HPDE6-E6E7 (cell line): ENCODE data around the gene TJP1.
"Not testable (repeated sequence)": the region's sequence is repeated elsewhere in the genome, so short reads cannot be mapped to it uniquely, and the experiment has no call there.

Experiments used
- DNase-seq: peaks from one replicate; pipeline ENCODE4 v3.0.0; 2011; ENCODE audit warnings: missing footprints; ENCODE audit errors: extremely low spot score

The TJP1 gene

DNA sequence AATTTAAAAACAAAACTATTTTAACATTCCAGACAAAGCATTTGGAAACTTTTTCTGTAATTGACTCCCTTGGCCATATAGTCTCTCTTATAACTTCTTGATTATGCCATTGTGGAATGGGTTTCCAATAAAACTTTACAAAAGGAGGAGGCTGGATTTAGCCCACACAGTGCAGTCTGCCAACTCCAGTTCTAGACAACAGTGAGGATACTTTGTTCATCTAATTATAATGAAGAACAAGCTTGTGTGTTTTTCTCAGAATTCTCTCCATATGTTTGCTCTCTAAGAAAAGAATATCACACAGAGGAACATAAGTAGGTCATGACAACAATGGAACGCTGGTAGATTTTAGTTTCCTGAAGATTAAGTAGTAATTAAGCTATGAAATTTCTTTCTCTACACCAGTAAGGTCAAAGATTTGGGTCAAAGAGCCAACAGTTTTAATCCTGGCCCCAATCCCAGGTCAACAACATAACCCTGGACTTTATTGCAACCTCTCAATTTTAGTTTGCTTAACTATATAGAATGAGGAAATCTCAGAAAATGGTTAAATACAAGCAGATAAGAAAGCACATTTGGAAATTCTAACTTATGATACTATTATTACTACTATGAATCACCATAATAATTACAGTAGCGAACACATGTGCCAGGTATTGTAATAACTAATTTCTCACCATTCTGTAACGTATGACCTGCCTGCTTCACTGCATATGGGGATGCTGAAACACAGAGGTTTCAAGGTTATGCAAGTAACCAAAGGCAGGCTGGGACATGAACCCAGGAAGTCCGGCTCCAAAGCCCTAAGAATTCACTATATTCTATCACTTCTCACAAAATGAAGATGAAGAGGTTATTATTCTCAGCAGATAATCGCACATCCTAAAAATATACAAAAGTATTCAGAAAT is 65.7 kb downstream of the TJP1 start:
- peak; percentile 63 for DNase-seq

DNA sequence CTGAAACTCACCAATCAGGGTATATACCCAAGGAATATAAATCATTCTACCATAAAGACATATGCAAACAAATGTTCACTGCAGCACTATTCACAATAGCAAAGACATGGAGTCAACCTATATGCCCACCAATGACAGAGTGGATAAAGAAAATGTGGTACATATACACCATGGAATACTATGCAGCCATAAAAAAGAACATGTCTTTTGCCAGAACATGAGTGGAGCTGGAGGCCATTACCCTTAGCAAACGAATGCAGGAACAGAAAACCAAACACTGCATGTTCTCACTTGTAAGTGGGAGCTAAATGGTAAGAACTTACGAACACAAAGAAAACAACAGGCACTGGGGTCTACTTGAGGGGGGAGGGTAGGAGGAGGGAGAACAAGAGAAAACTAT is 68.3 kb downstream of the TJP1 start:
- not testable (repeated sequence) for DNase-seq

DNA sequence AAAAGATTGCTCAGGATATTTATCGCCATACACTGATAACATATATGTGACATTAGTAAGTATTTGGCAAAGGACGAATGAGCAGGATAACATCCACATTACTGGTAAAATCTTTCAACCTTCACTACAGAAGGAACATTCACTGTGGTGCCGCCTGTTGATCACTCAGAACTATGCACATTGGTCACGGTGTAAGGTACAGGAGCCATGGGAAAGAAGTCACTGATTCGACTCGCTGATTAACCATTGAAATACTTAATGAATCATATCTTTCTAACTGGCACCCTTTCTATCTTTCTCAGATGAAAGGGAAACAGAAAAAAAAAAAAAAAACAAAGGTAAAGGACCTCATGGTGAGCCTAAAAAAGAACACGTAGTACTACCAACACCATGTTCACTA is 68.8 kb downstream of the TJP1 start:
- DNase-seq, result no peak

DNA sequence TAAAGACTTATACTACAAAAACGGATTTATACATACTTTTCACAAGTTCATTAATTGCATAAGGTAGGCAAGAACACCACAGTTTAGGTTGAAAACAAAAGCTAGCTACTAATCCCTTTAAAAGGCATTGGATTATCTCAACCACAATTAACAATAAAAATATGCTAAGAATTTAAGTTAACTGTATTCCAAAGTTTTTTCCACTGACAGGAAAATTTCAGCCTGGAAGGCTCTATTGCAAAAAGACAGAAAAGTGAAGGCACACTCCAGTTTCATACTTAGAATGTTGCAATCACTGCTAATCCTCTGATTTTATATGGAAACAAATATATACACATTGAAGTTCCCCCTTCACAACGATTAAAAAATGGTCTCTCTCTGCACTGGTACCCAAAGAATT is 71.5 kb downstream of the TJP1 start:
- no peak for DNase-seq

DNA sequence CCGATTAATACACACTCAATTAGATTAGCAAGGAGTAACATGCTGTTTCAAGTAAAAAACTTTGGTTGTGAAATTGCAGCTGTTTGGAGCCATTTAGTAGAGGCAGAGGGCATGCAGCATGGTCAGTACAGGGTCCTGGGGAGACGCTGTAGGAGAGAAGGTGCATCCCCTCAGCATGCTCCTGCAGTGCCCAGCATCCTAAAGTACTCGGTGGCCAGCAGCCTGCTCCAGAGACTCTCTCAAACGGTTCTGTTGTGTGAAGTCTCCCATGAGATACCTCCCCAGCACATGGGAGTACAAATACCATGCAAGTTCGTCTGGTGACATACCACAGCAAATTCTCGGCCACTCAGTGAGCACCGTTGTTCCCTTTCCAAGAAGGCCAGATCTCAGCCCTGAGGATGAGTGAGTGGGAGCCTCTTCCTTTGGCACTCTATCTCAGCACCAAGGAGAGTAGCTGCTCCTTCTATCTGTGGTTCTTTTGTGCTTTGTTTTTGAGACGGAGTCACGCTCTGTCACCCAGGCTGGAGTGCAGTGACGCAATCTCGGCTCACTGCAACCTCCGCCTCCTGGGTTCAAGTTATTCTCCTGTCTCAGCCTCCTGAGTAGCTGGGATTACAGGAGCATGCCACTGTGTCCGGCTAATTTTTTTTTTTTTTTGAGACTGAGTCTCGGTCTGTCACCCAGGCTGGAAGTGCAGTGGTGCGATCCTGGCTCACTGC is 72.7 kb downstream of the TJP1 start:
- DNase-seq, result no peak

DNA sequence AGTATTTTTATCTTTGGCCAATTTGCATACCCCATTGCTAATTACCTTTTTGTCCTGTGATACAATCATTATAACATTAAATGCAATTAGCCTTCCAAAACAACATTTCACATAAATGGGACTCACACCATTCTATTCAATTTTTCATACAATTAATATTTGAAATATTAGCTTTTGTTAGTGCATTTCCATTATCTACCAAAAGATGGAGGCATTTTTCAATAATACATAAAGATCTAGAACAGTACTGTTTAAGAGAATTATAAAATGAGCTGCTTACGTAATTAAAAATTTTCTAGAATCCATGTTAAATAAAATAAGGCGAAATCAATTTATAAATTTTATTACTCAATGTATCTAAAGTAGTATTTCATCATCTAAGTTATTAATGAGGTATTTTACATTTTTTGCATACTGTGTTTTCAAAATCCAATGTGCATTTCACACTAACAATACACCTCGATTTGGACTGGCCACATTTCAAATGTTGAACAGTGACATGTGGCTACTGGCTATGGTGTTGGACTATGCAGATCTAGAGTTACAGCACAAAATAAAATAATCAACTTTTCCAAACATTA is 74.3 kb downstream of the TJP1 start:
- no peak for DNase-seq

DNA sequence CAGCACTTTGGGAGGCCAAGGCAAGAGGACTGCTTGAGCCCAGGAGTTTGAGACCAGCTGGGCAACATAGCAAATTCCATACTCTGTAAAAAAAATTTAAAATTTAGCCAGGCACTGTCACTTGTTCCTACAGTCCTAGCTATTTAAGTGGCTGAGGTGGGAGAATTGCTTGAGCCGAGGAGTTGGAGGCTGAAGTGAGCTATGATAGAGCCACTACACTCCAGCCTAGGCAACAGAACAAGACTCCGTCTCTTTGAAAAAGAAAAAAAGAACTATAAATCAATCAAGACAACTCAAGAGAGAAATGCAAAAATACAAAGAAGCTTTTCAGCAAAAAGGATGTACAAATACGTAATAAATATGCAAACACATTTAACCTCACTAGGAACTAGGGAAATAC is 78.8 kb downstream of the TJP1 start:
- no peak for DNase-seq

DNA sequence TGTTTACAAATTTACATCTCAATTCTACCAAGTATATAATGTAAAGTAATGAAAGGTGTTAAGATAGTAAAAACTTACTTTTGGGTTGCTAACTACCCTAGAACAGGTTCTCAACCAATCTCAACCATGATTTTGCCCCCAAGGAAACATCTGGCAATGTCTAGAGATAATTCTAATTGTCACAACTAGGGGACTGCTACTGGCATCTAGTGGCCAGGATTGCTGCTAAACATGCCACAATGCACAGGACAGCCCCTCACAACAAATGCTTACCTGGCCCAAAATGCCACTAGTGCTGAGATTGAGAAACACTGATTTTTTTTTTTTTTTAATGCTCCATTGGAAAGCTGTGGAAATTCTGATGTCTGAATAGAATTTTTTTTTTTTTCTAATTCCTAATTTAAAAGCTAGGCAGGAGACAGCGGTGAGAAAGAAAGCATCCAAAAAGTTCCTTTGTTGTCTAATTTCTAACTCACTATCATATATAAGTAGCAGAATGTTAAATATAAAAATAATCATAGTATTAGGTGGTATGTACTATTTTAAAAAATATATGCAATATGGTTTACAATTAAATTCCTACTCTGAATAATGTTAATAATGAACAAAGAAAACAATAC is 81.5 kb downstream of the TJP1 start:
- no peak for DNase-seq

DNA sequence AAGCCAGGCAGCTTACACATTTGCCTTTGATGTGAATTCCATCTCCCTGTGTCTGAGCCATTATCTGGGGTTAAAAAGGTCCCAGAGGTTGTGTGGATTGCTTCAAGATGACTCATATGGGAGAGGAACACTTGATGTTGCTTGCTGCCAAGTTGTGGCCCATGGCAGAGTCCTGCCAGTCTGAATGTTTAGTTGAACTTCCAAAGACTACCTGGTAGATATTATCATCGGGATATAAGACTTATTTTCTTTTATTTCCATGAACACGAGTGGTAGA is 85.6 kb downstream of the TJP1 start:
- peak; percentile 43 for DNase-seq

DNA sequence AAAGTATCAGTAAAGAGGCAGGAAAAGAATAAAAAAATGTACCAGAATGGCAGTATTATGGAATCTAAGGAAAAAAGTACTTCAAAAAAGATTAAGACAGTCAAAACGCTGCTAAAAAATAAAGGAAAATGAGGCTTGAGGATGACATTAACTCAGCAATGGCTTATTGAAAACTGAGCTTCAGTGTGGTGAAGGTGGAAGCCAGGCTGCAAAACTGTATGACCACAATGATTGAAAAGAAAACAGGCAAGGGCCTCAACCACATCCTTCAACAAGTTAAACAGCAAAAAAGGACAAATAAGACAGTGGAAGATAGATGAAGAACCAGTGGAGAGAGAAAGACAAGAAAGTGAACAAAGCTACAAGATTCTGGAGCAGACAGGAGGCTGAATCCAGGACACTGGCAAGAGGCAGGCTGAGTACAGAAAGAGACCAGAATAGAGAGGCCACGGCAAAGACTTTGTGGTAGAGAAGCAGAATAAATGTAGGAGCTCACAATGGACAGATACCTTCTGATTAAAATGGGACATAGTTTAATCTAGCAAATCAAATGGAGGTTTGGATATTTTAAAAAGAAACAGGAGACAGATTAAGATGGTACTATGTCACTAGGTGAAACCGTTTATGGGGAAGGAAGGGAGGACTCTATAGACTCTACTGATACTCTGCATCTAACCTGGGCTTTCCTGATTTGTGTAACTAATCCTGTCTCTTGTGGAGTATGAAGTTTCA is 86.1 kb downstream of the TJP1 start:
- DNase-seq, result no peak

DNA sequence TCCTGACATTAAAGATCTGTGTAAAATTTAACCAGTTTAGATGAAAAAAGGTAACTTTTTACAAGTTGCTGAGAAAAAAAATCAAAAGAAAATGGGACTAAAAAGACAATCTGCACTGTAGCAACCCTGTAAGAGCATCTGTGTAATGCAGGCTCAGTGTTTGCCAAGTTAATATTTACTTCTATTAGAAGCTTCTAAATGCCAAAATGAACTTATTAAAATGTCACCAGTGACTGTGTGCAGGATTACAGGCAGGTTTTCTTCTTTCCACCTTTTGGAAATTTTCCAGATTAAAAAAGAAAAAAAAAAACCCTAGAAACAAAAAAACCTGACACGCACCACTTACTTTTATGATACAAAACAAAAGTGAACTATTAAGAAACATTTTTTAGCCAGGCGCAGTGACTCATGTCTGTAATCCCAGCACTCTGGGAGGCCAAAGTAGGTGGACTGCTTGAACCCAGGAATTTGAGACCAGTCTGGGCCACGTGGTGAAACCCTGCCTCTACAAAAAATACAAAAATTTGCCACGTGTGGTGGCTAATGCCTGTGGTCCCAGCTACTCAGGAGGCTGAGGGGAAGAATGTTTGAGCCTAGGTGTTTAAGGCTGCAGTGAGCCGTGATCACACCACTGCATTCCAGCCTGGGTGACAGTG is 87.2 kb downstream of the TJP1 start:
- no peak for DNase-seq

DNA sequence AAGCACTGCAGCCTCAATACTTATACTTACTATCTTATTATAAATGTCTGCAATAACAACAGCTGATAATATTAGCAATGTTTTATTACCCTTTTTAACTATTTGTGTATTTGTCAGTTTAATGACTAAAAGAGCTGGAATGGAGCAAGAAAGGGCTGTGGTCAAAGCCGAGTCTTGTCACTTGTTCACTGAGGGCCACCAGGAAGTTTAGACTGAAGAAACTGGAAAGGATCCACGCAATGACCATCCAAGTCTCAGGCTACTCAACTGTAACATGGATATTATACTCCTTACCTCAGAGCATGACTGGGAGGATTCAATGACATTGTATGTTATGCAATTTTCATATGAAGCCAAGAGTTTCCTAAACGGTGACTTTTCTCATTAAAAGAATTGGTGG is 90.4 kb downstream of the TJP1 start:
- no peak for DNase-seq

DNA sequence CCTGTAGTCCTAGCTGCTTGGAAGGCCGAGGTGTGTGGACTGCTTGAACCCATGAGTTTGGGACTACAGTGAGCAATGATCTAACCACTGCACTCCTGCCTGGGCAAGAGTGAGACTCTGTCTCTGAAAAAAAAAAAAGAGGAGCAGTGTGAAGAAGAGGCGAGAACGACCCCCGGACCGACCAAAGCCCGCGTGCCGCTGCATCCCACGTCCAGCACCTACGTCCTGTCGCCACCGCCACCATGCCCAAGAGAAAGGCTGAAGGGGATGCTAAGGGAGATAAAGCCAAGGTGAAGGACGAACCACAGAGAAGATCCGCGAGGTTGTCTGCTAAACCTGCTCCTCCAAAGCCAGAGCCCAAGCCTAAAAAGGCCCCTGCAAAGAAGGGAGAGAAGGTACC is 91.8 kb downstream of the TJP1 start:
- DNase-seq, result not testable (repeated sequence)

DNA sequence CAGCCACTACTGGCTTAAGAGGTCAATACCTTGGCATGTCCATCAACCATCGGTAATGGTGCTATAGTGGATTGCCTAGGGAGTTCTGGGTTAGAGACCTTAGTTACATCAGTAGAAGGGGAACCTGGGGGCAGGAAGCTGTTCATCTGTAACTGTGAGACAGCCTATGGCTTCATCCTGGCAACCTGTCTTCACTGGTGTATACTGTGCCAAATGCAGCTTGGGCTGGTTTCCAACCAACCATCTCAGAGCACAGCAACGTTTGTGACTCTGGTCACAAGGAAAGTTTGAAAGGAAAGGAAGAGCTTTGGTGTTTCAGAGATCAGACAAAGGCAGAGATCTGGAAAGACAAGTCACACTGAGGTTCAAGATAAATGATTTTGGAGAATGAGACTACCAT is 93.8 kb downstream of the TJP1 start:
- no peak for DNase-seq

DNA sequence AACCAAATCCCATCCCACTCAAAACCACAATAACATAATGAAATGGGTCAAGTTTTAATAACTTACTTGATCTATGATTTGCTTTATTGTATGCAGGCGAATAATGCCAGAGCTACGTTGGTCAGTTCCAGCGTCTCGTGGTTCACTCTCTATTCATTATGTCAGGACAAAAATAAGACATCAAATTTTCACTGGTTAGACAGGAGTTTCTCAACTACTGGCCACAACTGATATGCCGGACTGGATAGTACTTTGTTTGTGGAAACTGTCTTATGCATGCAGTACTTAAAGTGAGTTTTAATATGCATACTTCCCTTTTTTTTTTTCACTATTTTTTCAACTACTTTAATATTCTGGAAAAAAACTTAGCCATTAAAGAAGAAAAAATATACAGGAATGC is 94.4 kb downstream of the TJP1 start:
- DNase-seq, result no peak

DNA sequence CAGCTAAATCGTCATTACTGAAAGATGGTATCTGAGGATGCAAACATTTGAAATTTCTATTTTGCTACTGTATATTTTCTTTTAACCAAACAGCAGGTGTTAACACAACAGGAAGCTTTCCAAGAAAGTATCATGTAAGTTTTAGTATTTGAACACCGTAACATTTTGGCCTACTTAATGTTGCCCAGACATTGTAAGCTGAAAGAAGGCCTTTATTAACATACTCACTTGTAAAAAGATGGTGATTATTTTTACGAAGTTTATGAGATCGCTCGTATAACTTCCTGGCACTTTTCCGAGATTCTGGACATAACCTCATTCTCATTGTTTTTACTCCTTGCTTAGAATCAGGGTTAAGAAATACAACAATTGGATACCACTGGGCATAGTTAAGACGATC is 95.7 kb downstream of the TJP1 start:
- no peak for DNase-seq

DNA sequence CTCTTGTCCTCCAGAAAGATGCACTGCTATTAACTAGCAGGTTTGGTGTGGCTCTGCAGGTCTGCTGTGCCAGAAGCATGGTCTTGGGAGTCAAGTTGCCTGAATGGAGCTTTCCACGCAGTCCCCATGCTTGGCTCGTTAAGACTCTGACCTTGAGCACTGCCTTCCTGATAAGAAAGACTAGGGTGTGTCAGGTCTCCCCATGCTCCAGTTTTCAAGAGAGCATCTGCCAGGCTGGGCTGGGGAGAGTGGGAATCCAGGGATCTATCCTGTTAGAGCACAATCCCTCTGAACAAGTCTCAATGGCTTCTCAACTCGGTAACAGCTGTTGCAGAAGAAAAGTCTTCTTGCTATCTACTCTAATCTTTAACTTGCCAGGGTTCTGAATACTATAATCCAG is 98.2 kb downstream of the TJP1 start:
- DNase-seq, result no peak

DNA sequence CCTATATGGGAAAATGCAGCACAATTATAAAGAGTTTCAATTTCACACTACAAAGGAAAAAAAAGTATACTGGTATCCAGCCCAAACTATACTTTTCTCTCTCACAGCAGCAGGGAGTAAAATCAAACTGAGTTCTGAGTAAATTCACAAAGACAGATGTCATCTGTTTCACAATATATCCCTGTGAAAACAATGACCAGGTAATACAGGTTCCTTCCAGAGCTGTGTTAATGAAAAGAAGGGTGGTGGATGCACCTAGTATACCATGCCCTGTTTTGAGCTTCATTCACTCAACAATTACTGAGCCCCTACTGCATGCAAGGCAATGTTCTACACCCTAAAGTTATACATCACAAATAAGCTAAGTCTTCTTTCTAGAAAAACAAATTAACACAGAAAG is 108.5 kb downstream of the TJP1 start:
- no peak for DNase-seq

DNA sequence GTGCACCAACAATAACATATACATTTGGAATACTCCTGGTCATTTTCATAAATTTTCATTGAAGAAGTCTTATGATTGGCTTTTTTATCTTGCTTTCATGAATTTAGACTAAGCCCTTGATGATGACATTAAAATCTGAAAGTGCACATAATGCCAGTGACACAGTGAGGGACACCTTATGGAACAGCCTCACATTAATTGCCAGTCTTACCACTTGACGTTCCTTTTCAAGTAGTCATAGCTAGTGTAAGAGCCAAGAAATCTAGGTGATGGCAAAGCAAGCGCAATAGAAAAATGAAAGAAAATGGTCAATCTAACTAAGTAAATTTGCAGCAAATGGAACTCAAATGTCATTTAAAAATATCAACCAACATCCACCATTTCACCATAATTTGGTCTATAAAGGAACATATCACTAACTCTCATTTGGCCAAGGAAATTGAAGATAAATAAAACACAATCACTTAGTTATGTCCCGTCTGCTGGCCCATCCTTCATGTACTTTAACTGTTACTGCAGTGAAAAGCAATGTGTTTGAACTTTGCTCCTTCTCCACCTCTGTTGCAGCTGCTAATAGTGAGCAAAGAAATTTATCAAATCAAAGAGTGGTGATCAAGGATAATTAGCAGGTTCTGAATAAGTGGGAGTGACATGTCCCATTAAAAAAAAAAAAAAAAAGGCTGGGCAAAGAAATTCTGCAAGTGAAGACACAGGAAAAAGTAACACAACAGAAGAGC is 110.0 kb downstream of the TJP1 start:
- DNase-seq, result no peak

DNA sequence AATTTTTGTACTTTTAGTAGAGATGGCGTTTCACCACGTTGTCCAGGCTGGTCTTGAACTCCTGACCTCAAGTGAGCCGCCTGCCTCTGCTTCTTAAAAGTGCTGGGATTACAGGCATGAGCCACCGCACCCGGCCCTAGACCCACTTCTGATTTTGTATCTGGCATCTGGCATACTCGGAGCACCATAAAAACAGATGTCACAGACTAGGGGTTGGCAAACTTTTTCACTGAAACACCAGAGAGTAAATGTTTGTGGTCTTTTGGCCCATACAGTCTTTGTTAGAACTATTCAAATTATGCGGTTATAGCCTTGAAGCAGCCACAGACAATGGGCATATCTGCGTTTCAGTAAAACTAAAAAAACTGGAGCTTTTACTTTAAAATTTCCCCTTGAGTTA is 110.7 kb downstream of the TJP1 start:
- DNase-seq, result no peak

DNA sequence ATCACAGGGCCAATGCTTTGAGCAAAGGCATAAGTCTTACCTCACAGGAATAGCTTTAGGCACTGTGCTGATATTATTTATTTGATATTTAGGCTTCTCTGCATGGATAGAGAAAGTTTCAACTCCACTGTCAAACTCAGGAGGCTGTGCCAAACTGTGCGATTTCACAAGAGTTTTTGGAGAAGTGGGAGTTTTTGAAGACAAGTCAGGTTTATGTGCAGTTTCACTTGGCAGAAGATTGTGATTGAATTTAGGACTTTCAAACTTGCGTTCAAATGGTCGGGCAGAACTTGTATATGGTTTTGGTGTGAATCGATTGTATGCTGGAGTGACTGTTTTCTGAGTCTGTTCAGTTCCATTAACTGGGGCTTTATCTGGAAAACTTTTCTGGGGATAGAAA is 113.7 kb downstream of the TJP1 start:
- no peak for DNase-seq
